Measurements from ENCODE around the gene NELFCD. TPM values are rescaled to one million over a fixed set of nuclear protein-coding genes. Genes with fewer than 3 reads are reported as not detected.

Gene NELFCD
- total RNA-seq, 2 experiments from 2014 or later: 89.0 to 89.5 TPM

DNA sequence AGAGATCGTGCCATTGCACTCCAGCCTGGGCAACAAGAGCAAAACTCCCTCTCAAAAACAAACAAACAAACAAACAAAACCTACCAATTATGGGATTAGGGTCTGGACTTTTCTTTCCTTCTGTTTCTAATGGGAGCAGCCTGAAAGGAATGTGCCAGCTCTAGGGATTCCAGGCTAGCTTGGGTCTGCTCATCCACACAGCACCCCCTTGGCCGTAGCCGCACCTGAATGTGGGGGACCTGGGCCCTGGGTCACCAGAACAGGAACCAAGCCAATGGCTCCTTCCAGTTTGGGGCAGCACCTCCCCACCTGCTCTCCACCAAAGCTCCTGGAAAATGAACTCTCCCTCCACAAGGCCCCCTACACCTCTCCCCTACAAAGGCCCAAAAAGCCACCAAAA is 19.3 kb downstream of the NELFCD start:
- DNase-seq (no peak), ATAC-seq (no peak)
- H3K9me3 Mint-ChIP-seq (ENCODE audit: insufficient read depth): no peaks in the 10 kb centered on the region
- no peaks in the 10 kb centered on the region for H3K27me3 Mint-ChIP-seq (ENCODE audit: low read depth)
- H3K36me3 Mint-ChIP-seq (ENCODE audit: low read depth): peaks cover 44% of the 10 kb centered on the region
- CTCF ChIA-PET: interaction anchor here (1.2 kb wide), 1 partner anchor 10 kb away, joined by 3 read pairs; no protein-coding TSS in a partner anchor
- H3K4me3 Mint-ChIP-seq: no peak overlapping the region
- POLR2A ChIA-PET: interaction anchor here (1.0 kb wide), 1 partner anchor 9 kb away, joined by 3 read pairs; no protein-coding TSS in a partner anchor
- peaks cover 27% of the 10 kb centered on the region for H3K4me1 Mint-ChIP-seq (ENCODE audit: low read depth)
- H3K27ac Mint-ChIP-seq: no peak overlapping the region

GRCh38 chr20:59001068-59001448 is 20.0 kb downstream of the NELFCD start:
- Mint-ChIP-seq H3K9me3 (ENCODE audit: insufficient read depth) (no peaks in the 10 kb centered on the region), H3K27ac (no peak overlapping the region), H3K4me3 (no peak overlapping the region), H3K4me1 (ENCODE audit: low read depth) (peaks cover 32% of the 10 kb centered on the region), H3K27me3 (ENCODE audit: low read depth) (no peaks in the 10 kb centered on the region), H3K36me3 (ENCODE audit: low read depth) (peaks cover 36% of the 10 kb centered on the region)
- POLR2A ChIA-PET: interaction anchor here (1.0 kb wide), 1 partner anchor 10 kb away, joined by 3 read pairs; no protein-coding TSS in a partner anchor
- CTCF ChIA-PET: no interaction called here
- DNase-seq: no peak
- no peak for ATAC-seq

GRCh38 chr20:59001449-59002171 is 20.6 kb downstream of the NELFCD start:
- ATAC-seq (no peak), DNase-seq (no peak)
- no peak overlapping the region for H3K27ac Mint-ChIP-seq
- H3K4me3 Mint-ChIP-seq: no peak overlapping the region
- ChIA-PET POLR2A (interaction anchor here (1.0 kb wide), 1 partner anchor 10 kb away, joined by 3 read pairs; no protein-coding TSS in a partner anchor), CTCF (no interaction called here)
- H3K9me3 Mint-ChIP-seq (ENCODE audit: insufficient read depth): no peaks in the 10 kb centered on the region
- peaks cover 35% of the 10 kb centered on the region for H3K4me1 Mint-ChIP-seq (ENCODE audit: low read depth)
- H3K36me3 Mint-ChIP-seq (ENCODE audit: low read depth): peaks cover 31% of the 10 kb centered on the region
- H3K27me3 Mint-ChIP-seq (ENCODE audit: low read depth): no peaks in the 10 kb centered on the region

DNA sequence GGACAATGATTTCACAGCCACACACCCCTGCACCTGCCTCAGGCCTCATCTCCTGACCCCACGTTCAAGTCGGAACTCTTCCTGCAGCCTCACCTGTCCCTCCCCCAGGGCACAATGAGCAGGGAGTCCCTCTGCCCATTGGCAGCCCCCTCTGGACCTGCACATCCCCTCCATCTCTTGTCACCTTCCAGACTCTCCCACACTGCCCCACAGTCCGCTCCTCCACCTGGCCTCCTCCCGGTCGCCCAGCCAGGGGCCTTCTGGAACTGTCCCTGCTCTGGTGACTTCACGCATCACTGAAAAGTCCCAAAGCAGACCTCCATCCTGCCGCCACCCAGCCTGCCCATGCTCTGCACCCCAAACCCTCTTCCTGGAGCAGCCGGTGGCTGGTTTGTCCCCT is 21.3 kb downstream of the NELFCD start:
- ATAC-seq: no peak
- Mint-ChIP-seq H3K4me1 (ENCODE audit: low read depth) (peaks cover 35% of the 10 kb centered on the region), H3K4me3 (no peak overlapping the region), H3K9me3 (ENCODE audit: insufficient read depth) (no peaks in the 10 kb centered on the region), H3K27me3 (ENCODE audit: low read depth) (no peaks in the 10 kb centered on the region), H3K36me3 (ENCODE audit: low read depth) (peaks cover 26% of the 10 kb centered on the region), H3K27ac (no peak overlapping the region)
- POLR2A ChIA-PET: no interaction called here
- CTCF ChIA-PET: no interaction called here
- DNase-seq: no peak

DNA sequence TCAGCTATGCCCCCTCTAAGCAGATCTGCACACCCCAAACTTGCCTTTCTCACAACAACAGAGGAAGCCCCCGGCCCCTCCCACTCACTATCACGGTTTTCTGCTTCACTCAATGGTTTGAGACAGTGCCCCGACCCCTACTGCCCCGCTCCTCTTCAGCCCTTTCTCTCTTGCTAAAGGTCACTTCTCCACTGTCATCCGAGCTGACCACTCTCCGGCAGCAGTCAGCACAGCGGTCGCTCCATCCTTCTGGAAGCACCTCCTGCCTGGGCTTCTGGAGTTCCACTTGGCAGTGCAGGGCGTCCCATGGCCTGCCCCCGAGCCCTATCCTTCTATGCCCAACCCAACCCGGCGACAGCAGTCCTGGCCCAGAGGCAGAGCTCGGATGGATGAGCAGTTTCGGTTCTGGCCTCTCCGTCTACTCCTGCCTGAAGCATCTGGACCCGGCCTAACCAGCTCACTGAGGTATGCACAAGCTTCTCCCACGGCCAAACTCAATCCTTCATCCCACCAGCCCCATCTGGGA is 21.9 kb downstream of the NELFCD start:
- H3K9me3 Mint-ChIP-seq (ENCODE audit: insufficient read depth): no peaks in the 10 kb centered on the region
- H3K4me1 Mint-ChIP-seq (ENCODE audit: low read depth): peaks cover 39% of the 10 kb centered on the region
- ATAC-seq: no peak
- no peak overlapping the region for H3K27ac Mint-ChIP-seq
- no peak for DNase-seq
- ChIA-PET POLR2A (interaction anchor here (2.2 kb wide), 1 partner anchor 29 kb away, joined by 5 read pairs; the partner anchor contains the start of gene ATP5F1E), CTCF (no interaction called here)
- H3K4me3 Mint-ChIP-seq: no peak overlapping the region
- H3K27me3 Mint-ChIP-seq (ENCODE audit: low read depth): no peaks in the 10 kb centered on the region
- H3K36me3 Mint-ChIP-seq (ENCODE audit: low read depth): peaks cover 21% of the 10 kb centered on the region

DNA sequence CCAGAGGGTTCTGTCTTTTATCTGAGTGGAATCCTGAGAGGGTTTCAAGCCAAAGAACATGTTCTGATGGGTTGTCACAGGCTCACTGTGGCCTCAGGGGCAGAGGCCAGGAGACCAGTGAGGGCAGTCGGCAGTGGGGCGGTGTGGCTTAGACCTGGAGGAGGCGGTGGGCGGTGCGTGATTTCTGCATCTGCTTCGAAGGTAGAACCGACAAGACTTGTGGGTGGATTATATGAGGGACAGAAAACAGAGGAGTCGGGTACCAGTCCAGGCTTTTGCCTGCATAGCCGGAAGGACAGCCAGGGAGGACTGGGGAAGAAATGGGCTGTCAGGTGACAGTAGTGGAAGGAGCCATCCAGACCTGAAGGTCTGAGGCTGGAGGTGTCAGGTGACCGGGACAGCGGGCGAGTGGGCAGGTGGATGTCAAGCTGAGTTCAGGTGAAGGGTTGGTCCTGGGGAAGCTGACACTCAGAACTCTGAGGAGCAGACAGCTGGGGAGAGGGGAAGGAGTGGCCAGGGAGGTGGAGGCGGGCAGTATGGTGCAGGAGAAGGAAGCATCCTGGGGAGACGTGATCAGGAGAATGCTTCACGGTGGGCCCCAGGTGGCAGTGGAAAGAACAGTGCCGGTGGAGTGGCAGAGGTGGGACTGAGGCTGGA is 22.9 kb downstream of the NELFCD start:
- Mint-ChIP-seq H3K36me3 (ENCODE audit: low read depth) (peaks cover 18% of the 10 kb centered on the region), H3K9me3 (ENCODE audit: insufficient read depth) (no peaks in the 10 kb centered on the region), H3K27ac (peak overlapping the region; percentile 92), H3K4me3 (peak overlapping the region; percentile 72), H3K4me1 (ENCODE audit: low read depth) (peaks cover 39% of the 10 kb centered on the region), H3K27me3 (ENCODE audit: low read depth) (no peaks in the 10 kb centered on the region)
- DNase-seq (no peak), ATAC-seq (no peak)
- ChIA-PET POLR2A (interaction anchor here (2.2 kb wide), 1 partner anchor 28 kb away, joined by 5 read pairs; the partner anchor contains the start of gene ATP5F1E), CTCF (interaction anchor here (1.1 kb wide), 1 partner anchor 11 kb away, joined by 3 read pairs; no protein-coding TSS in a partner anchor)

GRCh38 chr20:59004493-59004762 is 23.4 kb downstream of the NELFCD start:
- no peaks in the 10 kb centered on the region for H3K27me3 Mint-ChIP-seq (ENCODE audit: low read depth)
- H3K4me3 Mint-ChIP-seq: peak overlapping the region; percentile 72
- POLR2A ChIA-PET: interaction anchor here (2.2 kb wide), 1 partner anchor 27 kb away, joined by 5 read pairs; the partner anchor contains the start of gene ATP5F1E

GRCh38 chr20:59004763-59005522 is 23.9 kb downstream of the NELFCD start:
- Mint-ChIP-seq H3K36me3 (ENCODE audit: low read depth) (peaks cover 14% of the 10 kb centered on the region), H3K4me1 (ENCODE audit: low read depth) (peaks cover 41% of the 10 kb centered on the region), H3K4me3 (peak overlapping the region; percentile 72), H3K9me3 (ENCODE audit: insufficient read depth) (no peaks in the 10 kb centered on the region), H3K27ac (peak overlapping the region; percentile 92), H3K27me3 (ENCODE audit: low read depth) (no peaks in the 10 kb centered on the region)
- DNase-seq (peak; percentile 67), ATAC-seq (peak; percentile 56)
- CTCF ChIA-PET: interaction anchor here (1.1 kb wide), 1 partner anchor 12 kb away, joined by 3 read pairs; no protein-coding TSS in a partner anchor
- POLR2A ChIA-PET: interaction anchor here (2.2 kb wide), 1 partner anchor 27 kb away, joined by 5 read pairs; the partner anchor contains the start of gene ATP5F1E

More at GRCh38 chr20:59004493-59004762, 23.4 kb downstream of the NELFCD start:
- ATAC-seq: no peak
- H3K4me1 Mint-ChIP-seq (ENCODE audit: low read depth): peaks cover 39% of the 10 kb centered on the region
- CTCF ChIA-PET: interaction anchor here (1.1 kb wide), 1 partner anchor 11 kb away, joined by 3 read pairs; no protein-coding TSS in a partner anchor
- no peaks in the 10 kb centered on the region for H3K9me3 Mint-ChIP-seq (ENCODE audit: insufficient read depth)
- H3K27ac Mint-ChIP-seq: peak overlapping the region; percentile 92
- DNase-seq: no peak
- H3K36me3 Mint-ChIP-seq (ENCODE audit: low read depth): peaks cover 15% of the 10 kb centered on the region

GRCh38 chr20:59005523-59006166 is 24.6 kb downstream of the NELFCD start:
- H3K27me3 Mint-ChIP-seq (ENCODE audit: low read depth): no peaks in the 10 kb centered on the region
- DNase-seq: no peak
- H3K4me1 Mint-ChIP-seq (ENCODE audit: low read depth): peaks cover 48% of the 10 kb centered on the region
- peak overlapping the region; percentile 72 for H3K4me3 Mint-ChIP-seq
- peak overlapping the region; percentile 92 for H3K27ac Mint-ChIP-seq
- no peaks in the 10 kb centered on the region for H3K9me3 Mint-ChIP-seq (ENCODE audit: insufficient read depth)
- ChIA-PET CTCF (interaction anchor here (0.6 kb wide), 1 partner anchor 117 kb away, joined by 3 read pairs; no protein-coding TSS in a partner anchor), POLR2A (interaction anchor here (1.0 kb wide), 1 partner anchor 10 kb away, joined by 4 read pairs; no protein-coding TSS in a partner anchor)
- ATAC-seq: no peak
- H3K36me3 Mint-ChIP-seq (ENCODE audit: low read depth): peaks cover 11% of the 10 kb centered on the region

- Mint-ChIP-seq H3K4me1 (ENCODE audit: low read depth) (peaks cover 55% of the 10 kb centered on the region), H3K27ac (peak overlapping the region; percentile 92), H3K9me3 (ENCODE audit: insufficient read depth) (no peaks in the 10 kb centered on the region), H3K4me3 (peak overlapping the region; percentile 72), H3K36me3 (ENCODE audit: low read depth) (peaks cover 11% of the 10 kb centered on the region), H3K27me3 (ENCODE audit: low read depth) (no peaks in the 10 kb centered on the region)
- DNase-seq: no peak
- ChIA-PET CTCF (interaction anchor here (0.6 kb wide), 1 partner anchor 116 kb away, joined by 3 read pairs; no protein-coding TSS in a partner anchor), POLR2A (interaction anchor here (0.6 to 1.0 kb wide), 2 partner anchors 9 to 25 kb away, joined by 3 to 4 read pairs; no protein-coding TSS in a partner anchor)
- peak; percentile 15 for ATAC-seq
Observed at GRCh38 chr20:59006167-59006863, 25.3 kb downstream of the NELFCD start.
